DMS79 treated with DMSO at 0.1 percent for 48 hours (cell line): ENCODE results near the gene WDR44.
A peak's percentile ranks its signal among the peaks of the same experiment; 100 is the strongest.
"Not testable (repeated sequence)": the region's sequence is repeated elsewhere in the genome, so short reads cannot be mapped to it uniquely, and the experiment has no call there.

ENCODE experiments used
- DNase-seq: peaks from one replicate; lab custom pipeline; 2025; lab: John Stamatoyannopoulos, UW

The WDR44 gene, protein sequence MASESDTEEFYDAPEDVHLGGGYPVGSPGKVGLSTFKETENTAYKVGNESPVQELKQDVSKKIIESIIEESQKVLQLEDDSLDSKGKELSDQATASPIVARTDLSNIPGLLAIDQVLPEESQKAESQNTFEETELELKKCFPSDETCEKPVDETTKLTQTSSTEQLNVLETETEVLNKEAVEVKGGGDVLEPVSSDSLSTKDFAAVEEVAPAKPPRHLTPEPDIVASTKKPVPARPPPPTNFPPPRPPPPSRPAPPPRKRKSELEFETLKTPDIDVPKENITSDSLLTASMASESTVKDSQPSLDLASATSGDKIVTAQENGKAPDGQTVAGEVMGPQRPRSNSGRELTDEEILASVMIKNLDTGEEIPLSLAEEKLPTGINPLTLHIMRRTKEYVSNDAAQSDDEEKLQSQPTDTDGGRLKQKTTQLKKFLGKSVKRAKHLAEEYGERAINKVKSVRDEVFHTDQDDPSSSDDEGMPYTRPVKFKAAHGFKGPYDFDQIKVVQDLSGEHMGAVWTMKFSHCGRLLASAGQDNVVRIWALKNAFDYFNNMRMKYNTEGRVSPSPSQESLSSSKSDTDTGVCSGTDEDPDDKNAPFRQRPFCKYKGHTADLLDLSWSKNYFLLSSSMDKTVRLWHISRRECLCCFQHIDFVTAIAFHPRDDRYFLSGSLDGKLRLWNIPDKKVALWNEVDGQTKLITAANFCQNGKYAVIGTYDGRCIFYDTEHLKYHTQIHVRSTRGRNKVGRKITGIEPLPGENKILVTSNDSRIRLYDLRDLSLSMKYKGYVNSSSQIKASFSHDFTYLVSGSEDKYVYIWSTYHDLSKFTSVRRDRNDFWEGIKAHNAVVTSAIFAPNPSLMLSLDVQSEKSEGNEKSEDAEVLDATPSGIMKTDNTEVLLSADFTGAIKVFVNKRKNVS

GRCh38 chrX:118345464-118346257, at the start of gene WDR44:
WDR44 (plus strand) TSS chrX:118346106; CDS start chrX:118346504, 398 bp downstream.
- DNase-seq: peak; percentile 79

GRCh38 chrX:118305827-118306226, 40.1 kb upstream of the WDR44 start:
- DNase-seq: not testable (repeated sequence)

GRCh38 chrX:118315529-118315928, 30.4 kb upstream of the WDR44 start:
- no peak for DNase-seq

GRCh38 chrX:118324588-118324987, 21.3 kb upstream of the WDR44 start:
- DNase-seq: no peak

- DNase-seq: no peak
These were observed 20.5 kb upstream of the WDR44 start for GRCh38 chrX:118325453-118325852.

GRCh38 chrX:118329175-118329574, 16.7 kb upstream of the WDR44 start:
- DNase-seq: no peak

- no peak for DNase-seq
These were observed 8.2 kb upstream of the WDR44 start for GRCh38 chrX:118337687-118338086.

GRCh38 chrX:118338930-118339329, 7.0 kb upstream of the WDR44 start:
- no peak for DNase-seq

DNA sequence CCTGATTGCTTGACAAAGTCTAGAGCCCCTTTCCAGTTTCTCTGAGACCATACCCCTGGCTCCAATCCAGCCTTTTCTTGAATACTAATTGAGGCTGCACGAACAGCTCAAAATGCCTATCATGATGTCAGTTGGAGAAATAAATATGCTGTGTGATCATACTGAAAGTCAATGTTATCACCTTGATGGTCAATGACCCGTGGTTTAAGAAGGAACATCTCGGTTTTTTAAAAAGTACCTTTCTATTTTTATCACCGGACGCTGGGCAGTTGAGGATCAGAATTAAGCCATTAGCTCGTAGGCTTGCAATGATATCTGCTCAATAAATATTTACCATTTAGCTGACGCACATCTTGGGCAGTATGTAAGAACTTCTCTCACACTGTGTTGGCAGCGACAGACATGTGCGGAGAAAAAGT, 852 bp upstream of the WDR44 start:
- DNase-seq: peak; percentile 34

GRCh38 chrX:118346258-118347094, 570 bp downstream of the WDR44 start:
- DNase-seq: no peak

DNA sequence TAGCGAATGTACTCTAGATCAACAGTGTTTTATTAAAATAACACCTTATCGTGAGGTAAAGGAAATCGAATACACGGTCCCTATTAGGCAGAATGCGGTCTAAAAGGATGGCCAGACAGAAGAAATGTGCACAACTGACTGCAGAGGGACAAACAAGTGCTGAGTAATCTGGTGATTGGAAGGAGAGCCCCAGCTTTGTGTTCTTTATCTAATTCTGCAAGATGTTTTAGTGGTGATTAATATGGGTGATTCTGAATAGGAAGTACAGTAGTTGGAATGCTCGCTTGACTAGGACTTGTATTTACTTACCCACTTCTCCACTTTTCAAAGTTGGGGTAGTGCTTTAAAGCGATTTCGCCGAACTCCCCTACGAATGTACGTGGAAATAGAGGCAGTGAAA, 1.2 kb downstream of the WDR44 start:
- no peak for DNase-seq

DNA sequence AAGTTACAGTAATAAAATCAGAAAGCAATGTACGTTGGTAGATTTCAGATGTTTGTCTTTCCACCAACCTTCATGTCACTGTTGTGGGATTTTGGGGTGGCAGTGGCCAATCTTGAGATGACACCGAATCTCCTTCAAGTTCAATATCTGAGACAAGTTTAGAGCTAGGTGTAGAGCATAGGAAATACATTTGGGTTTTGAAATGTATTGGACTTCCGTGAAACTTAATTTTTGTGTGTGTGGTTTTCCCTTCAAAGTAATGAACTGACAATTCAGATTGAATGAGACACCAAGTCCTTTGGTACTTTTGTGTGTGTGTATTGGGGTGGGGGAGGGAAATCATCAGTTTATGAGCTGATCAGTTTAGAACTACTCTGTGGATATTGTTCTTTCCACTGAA, 1.8 kb downstream of the WDR44 start:
- no peak for DNase-seq

DNA sequence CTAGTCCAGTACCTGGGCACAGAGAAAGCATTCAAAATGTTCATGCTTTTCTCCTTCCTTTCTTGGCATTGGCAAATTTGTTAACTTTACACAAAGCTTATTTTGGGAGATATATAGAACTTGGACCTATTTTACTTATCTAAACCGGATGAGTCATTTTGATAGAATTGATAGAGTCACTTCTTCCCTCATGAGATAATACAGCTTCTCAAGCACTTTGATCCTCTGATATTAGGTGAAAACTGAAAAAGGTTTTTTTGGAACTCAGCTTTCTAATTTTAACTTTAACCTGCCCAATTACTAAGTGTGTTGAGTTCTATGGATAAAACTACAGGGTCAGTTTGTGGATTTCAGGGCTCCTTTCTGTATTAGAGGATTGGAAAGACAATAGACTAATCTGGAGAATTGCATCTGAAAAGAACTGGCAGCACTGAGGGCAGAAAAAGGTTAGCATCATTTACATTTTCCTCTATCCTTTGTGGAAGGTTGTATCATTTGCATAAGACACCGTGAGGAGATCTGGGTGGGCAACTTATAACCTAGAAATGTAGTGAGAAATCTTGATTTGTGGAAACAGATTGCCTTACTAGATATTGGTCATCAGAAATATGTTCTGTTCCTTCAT, 2.4 kb downstream of the WDR44 start:
- DNase-seq: no peak

GRCh38 chrX:118349188-118349587, 3.3 kb downstream of the WDR44 start:
- DNase-seq: no peak

- DNase-seq: no peak
These were observed 4.3 kb downstream of the WDR44 start for GRCh38 chrX:118350221-118350620.

GRCh38 chrX:118350706-118351105, 4.8 kb downstream of the WDR44 start:
- DNase-seq: no peak

GRCh38 chrX:118352566-118352965, 6.7 kb downstream of the WDR44 start:
- DNase-seq: no peak

GRCh38 chrX:118353081-118353850, 7.4 kb downstream of the WDR44 start:
- no peak for DNase-seq

DNA sequence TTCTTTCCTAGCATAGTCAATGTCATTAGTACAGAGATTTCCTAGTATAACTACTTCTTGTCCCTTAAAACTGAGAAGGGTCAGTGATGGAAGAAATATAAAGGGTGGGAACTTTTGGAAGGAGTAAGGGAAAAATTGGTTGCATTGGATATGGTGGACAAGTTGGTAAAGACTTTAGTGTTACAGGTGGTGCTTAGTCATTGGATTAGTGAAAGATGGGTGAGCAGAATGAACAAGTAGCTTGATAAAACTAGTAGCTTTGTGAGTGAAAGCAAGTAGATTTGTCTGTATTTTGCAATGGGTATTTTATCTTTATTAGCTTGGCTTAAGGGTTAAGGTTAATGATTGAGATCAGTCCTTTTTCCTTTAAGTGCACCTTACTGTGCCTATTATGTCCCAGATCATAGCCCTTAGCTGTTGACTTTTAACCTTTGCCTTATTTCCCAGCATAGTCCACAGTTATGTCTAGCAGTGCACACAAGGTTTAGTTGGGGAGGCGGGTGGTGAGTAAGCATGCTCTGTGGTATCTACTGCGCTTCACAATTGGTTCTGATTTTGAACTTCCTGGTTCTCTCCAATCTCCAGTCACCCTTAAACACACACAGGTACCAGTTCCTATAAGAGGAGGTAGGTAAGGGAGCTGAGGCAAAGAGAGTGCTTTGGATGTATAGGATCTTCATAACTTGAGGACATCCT, 9.5 kb downstream of the WDR44 start:
- DNase-seq: no peak
